PC-9 (cell line): ENCODE data around the gene DUOXA1. TPM values are rescaled to one million over a fixed set of nuclear protein-coding genes. Genes with fewer than 3 reads are reported as not detected.

Experiments used
- BruUV-seq: library from RNA; stranded (reverse); fragments of 400-500 nt; replicated peaks from 2 replicates; lab custom pipeline; 2021; lab: Mats Ljungman, UMichigan
- CTCF ChIA-PET: fragments of 300-600 bp; sonication (Branson Sonifier 250); formaldehyde crosslinking; loops from one replicate; lab custom pipeline; 2022; ENCODE audit warnings: antibody characterized with exemption; lab: Charles Lee
- POLR2A ChIA-PET: fragments of 300-600 bp; sonication (Branson Sonifier 250); formaldehyde crosslinking; loops from one replicate; lab custom pipeline; 2022; ENCODE audit warnings: antibody characterized with exemption; ENCODE audit not compliant: unreplicated experiment; lab: Charles Lee
- DNase-seq, 2 experiments: peaks; one replicate each; pipeline versions ENCODE4 v3.0.0 to v3.0.0-alpha.2; 2015 to 2022; ENCODE audit warnings: mixed read lengths in 1 of 2
- H2AFZ ChIP-seq: fragments of 200-600 bp; sonication (generic); 2 replicates; pipeline ENCODE4 v1.8.1; 2017; ENCODE audit warnings: antibody characterized with exemption
- H3F3A ChIP-seq: fragments of 200-600 bp; sonication (generic); 2 replicates; pipeline ENCODE4 v1.8.1; 2017; ENCODE audit warnings: antibody characterized with exemption, mild to moderate bottlenecking, low read depth; ENCODE audit not compliant: insufficient read depth
- H3K27ac ChIP-seq: fragments of 200-600 bp; sonication (generic); 2 replicates; pipeline ENCODE4 v1.6.1; 2016; ENCODE audit warnings: mixed run types
- H3K27me3 ChIP-seq: fragments of 200-600 bp; sonication (generic); 2 replicates; pipeline ENCODE4 v1.6.1; 2016; ENCODE audit warnings: low read depth, mixed run types; ENCODE audit not compliant: insufficient read depth
- H3K36me3 ChIP-seq: fragments of 200-600 bp; sonication (generic); 2 replicates; pipeline ENCODE4 v1.6.1; 2016; ENCODE audit warnings: low read depth, mixed run types
- H3K4me1 ChIP-seq: fragments of 200-600 bp; sonication (generic); replicated peaks from 2 replicates; pipeline ENCODE4 v1.6.1; 2016; ENCODE audit warnings: mixed run types; ENCODE audit not compliant: insufficient read depth
- H3K4me2 ChIP-seq: fragments of 200-600 bp; sonication (generic); 2 replicates; pipeline ENCODE4 v1.6.1; 2017; ENCODE audit warnings: mixed run types
- H3K4me3 ChIP-seq: fragments of 200-600 bp; sonication (generic); 2 replicates; pipeline ENCODE4 v1.6.1; 2016; ENCODE audit warnings: mixed run types
- H3K79me2 ChIP-seq: fragments of 200-600 bp; sonication (generic); 2 replicates; pipeline ENCODE4 v1.6.1; 2017; ENCODE audit warnings: low read depth, mixed run types
- H3K9me2 ChIP-seq: fragments of 200-600 bp; sonication (generic); 2 replicates; pipeline ENCODE4 v1.8.1; 2017; ENCODE audit warnings: mild to moderate bottlenecking; ENCODE audit not compliant: insufficient read depth
- H3K9me3 ChIP-seq: fragments of 200-600 bp; sonication (generic); 2 replicates; pipeline ENCODE4 v1.8.1; 2016; ENCODE audit warnings: low read depth; ENCODE audit not compliant: insufficient read depth
- H4K20me1 ChIP-seq: fragments of 200-600 bp; sonication (generic); 2 replicates; pipeline ENCODE4 v1.8.1; 2017; ENCODE audit not compliant: insufficient read depth
- CTCF ChIP-seq: fragments of 200-600 bp; sonication (generic); conservative IDR thresholded peaks from 2 replicates; pipeline ENCODE4 v1.6.1; 2017; ENCODE audit warnings: mixed run types, antibody characterized with exemption, mild to moderate bottlenecking, moderate library complexity
- EZH2 ChIP-seq: fragments of 200-600 bp; sonication (generic); IDR thresholded peaks from 2 replicates; pipeline ENCODE4 v1.8.0; 2017; ENCODE audit warnings: antibody characterized with exemption, low read depth
- intact Hi-C: fragments of 100-400 bp; cut with micrococcal nuclease; formaldehyde crosslinking; loops from one replicate; pipeline ENCODE4 v1.10.0; 2022; ENCODE audit not compliant: unreplicated experiment
- total RNA-seq: library from RNA; stranded (reverse); gene quantifications from 2 replicates; pipeline ENCODE4 v1.2.3, GENCODE V29; 2021

DUOXA1 gene
- total RNA-seq, 1 experiment from 2014 or later = 0.33 TPM

GRCh38 chr15:45149060-45149459 is 19.4 kb upstream of the DUOXA1 start:
- Histone ChIP-seq H3K4me3 (no peak overlapping the region), H3K4me1 (peaks cover 15% of the 10 kb centered on the region), H3K27me3 (no peaks in the 10 kb centered on the region), H3K36me3 (no peaks in the 10 kb centered on the region), H3K9me2 (no peaks in the 10 kb centered on the region), H4K20me1 (no peaks in the 10 kb centered on the region), H3F3A (peaks cover 4% of the 10 kb centered on the region; the same call in 1 of the 2 replicates), H2AFZ (no peak overlapping the region), H3K79me2 (no peaks in the 10 kb centered on the region), H3K9me3 (no peaks in the 10 kb centered on the region), H3K27ac (no peak overlapping the region), H3K4me2 (no peak overlapping the region)
- intact Hi-C loops = no loop called here
- no peak for DNase-seq
- POLR2A ChIA-PET = interaction anchor here (0.5 kb wide), 1 partner anchor 464 kb away, joined by 11 read pairs; no protein-coding TSS in a partner anchor
- TF ChIP-seq CTCF = no peak
- no peak for TF ChIP-seq EZH2
- CTCF ChIA-PET = interaction anchor here (0.6 kb wide), 1 partner anchor 12 kb away, joined by 9 read pairs; no protein-coding TSS in a partner anchor
- BruUV-seq = no TSS peak

- Histone ChIP-seq H3K4me2 (no peak overlapping the region), H3K36me3 (no peaks in the 10 kb centered on the region), H4K20me1 (no peaks in the 10 kb centered on the region), H3K27ac (no peak overlapping the region), H3K9me2 (no peaks in the 10 kb centered on the region), H3K79me2 (no peaks in the 10 kb centered on the region), H3K9me3 (no peaks in the 10 kb centered on the region), H3K27me3 (no peaks in the 10 kb centered on the region), H3K4me1 (peaks cover 15% of the 10 kb centered on the region), H3F3A (peaks cover 4% of the 10 kb centered on the region; the same call in 1 of the 2 replicates), H2AFZ (no peak overlapping the region), H3K4me3 (no peak overlapping the region)
- peak in 1 of 2 experiments; percentile 21 for DNase-seq
- TF ChIP-seq CTCF = no peak
- TF ChIP-seq EZH2 = no peak
- BruUV-seq = no TSS peak
- CTCF ChIA-PET = interaction anchor here (0.6 kb wide), 1 partner anchor 13 kb away, joined by 9 read pairs; no protein-coding TSS in a partner anchor
- POLR2A ChIA-PET = interaction anchor here (0.5 to 0.6 kb wide), 2 partner anchors 70 to 465 kb away, joined by 10 to 11 read pairs; no protein-coding TSS in a partner anchor
- intact Hi-C loops = no loop called here
Measured at GRCh38 chr15:45148076-45149059, 18.7 kb upstream of the DUOXA1 start.

DNA sequence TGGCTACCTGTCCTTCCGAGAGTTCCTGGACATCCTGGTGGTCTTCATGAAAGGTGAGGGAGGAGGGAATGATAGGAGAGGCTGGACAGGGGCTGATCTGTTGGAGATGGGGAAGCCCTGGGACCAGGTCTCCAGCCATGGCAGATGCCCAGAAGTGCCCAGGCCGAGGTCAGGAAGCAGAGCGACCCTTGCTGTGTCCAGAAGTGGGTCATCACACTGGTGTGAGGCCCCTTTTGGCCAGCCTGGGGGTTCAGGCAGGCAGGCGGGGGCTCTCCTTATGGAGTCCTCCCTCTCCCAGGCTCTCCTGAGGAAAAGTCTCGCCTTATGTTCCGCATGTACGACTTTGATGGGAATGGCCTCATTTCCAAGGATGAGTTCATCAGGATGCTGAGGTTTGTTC is 17.9 kb upstream of the DUOXA1 start:
- intact Hi-C loops = no loop called here
- peaks cover 15% of the 10 kb centered on the region for H3K4me1 ChIP-seq
- no peaks in the 10 kb centered on the region for H4K20me1 ChIP-seq
- H3K79me2 ChIP-seq = no peaks in the 10 kb centered on the region
- no peak overlapping the region for H3K27ac ChIP-seq
- H3F3A ChIP-seq = peaks cover 4% of the 10 kb centered on the region; the same call in 1 of the 2 replicates
- DNase-seq = no peak
- no peak overlapping the region for H3K4me3 ChIP-seq
- TF ChIP-seq EZH2 (no peak), CTCF (no peak)
- ChIA-PET POLR2A (no interaction called here), CTCF (no interaction called here)
- no peaks in the 10 kb centered on the region for H3K9me3 ChIP-seq
- no TSS peak for BruUV-seq
- H3K4me2 ChIP-seq = no peak overlapping the region
- H3K36me3 ChIP-seq = no peaks in the 10 kb centered on the region
- no peaks in the 10 kb centered on the region for H3K27me3 ChIP-seq
- H2AFZ ChIP-seq = no peak overlapping the region
- H3K9me2 ChIP-seq = no peaks in the 10 kb centered on the region
